Effector memory CD4-positive, alpha-beta T cell (primary cell): Measurements from ENCODE around the gene CNIH2.

Source experiments
- DNase-seq, 3 donors: peaks; one replicate each; pipeline ENCODE4 v3.0.0-alpha.2; 2020
- H3K27ac ChIP-seq: 2 replicates; pipeline ENCODE4 v1.7.0; 2013; ENCODE audit warnings: mild to moderate bottlenecking, low read length, moderate library complexity; ENCODE audit not compliant: insufficient read depth, poor library complexity, severe bottlenecking
- H3K27me3 ChIP-seq: replicated peaks from 2 replicates; pipeline ENCODE4 v1.7.0; 2013; ENCODE audit warnings: mild to moderate bottlenecking, low read length; ENCODE audit not compliant: insufficient read depth, control insufficient read depth, poor library complexity, severe bottlenecking
- H3K36me3 ChIP-seq: 2 replicates; pipeline ENCODE4 v1.7.0; 2013; ENCODE audit warnings: mild to moderate bottlenecking, low read length, moderate library complexity; ENCODE audit not compliant: control insufficient read depth, insufficient read depth
- H3K4me1 ChIP-seq: 2 replicates; pipeline ENCODE4 v1.7.0; 2013; ENCODE audit warnings: low read length, mild to moderate bottlenecking; ENCODE audit not compliant: control insufficient read depth, insufficient read depth, poor library complexity, severe bottlenecking
- H3K4me3 ChIP-seq: 2 replicates; pipeline ENCODE4 v1.7.0; 2013; ENCODE audit warnings: low read length, low read depth, mild to moderate bottlenecking; ENCODE audit not compliant: insufficient read depth, poor library complexity, severe bottlenecking
- H3K9me3 ChIP-seq: 2 replicates; pipeline ENCODE4 v1.7.0; 2013; ENCODE audit warnings: mild to moderate bottlenecking, low read length, moderate library complexity; ENCODE audit not compliant: control insufficient read depth
- total RNA-seq, 3 donors: gene quantifications; one replicate each; lab custom pipeline; 2026; lab: John Stamatoyannopoulos, UW

The CNIH2 gene
- 0.86 to 2.3 (median 1.9) reads per million in 3 donors for total RNA-seq

DNA sequence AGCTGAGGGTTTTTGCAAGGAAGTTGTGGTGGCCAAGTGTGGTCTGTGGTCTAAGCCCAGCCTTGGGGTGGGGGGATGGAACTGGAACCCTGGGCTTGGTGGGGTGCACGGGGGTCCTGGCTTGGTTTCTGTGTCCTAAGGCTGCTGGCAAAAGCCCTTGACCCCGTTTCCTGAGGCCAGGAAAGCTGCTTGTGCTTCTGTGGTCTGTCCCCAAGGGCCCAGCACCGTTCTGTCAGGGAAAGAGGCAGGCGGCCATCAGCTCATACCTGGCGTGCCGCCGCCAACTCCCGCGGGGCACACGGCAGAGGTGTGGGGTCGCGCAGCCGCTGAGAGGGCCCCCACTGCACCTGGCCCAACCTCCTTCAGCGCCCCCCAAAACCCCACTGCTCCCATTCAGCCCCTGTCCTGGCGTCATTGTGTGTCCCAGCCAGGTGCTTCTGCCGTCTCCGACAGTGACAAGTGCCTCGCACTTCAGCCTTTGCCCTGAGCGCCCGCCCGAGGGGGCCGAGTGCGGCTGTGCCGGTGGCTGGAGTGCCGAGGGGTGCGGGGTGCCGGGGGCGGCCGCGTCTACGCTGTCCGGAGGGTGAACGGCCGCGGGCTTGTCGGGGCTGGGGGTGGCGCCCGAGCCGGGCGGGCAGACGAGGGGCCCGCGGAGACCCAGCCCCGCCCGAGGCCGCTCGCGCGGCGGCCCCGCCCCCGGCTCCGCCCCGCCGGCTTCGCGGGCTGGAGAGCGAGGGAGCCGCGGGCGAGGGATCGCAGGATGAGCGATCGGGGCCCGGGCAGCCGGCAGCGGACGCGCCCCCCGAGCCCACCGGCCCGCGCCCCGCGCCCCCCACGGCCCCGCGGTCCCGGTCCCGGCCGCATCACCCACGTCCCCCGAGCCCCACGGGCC, at the start of gene CNIH2:
Gene CNIH2 (plus strand): TSS at position 705 of the 892 bp plus-strand sequence. CDS start 282 bp downstream, outside the sequence.
- peaks cover 24% of the 10 kb centered on the region for H3K4me1 ChIP-seq
- peak within 1 kb of the TSS; percentile 42 for H3K4me3 ChIP-seq
- peak within 1 kb of the TSS; percentile 67 for H3K27ac ChIP-seq
- DNase-seq: peak; percentile 27 to 50 (median 35)
- no peaks in the 10 kb centered on the region for H3K9me3 ChIP-seq
- H3K27me3 ChIP-seq: no peaks in the 10 kb centered on the region
- peaks cover 30% of the 10 kb centered on the region for H3K36me3 ChIP-seq

DNA sequence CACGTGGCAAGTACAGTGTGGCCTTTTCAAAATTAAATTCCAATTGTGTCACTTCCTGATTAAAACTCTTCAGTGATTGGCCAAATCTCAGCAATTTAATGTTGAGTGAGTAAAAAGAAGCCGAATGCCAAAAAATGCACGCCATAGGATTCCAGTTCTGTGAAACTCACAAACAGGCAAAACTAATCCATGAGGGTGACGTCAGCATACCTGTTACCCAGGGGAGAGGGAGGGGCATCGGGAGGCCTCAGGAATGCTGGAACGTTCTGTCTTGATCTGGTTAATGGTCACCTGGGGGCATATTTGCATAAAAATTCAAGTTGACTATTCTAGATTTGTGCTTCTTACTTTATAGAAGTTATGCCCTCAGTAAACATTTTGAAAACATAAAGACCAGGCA, 49.5 kb upstream of the CNIH2 start:
- Histone ChIP-seq H3K36me3 (peaks cover 63% of the 10 kb centered on the region), H3K27ac (no peak overlapping the region), H3K4me1 (no peaks in the 10 kb centered on the region), H3K27me3 (no peaks in the 10 kb centered on the region), H3K4me3 (no peak overlapping the region), H3K9me3 (no peaks in the 10 kb centered on the region)
- no peak for DNase-seq

DNA sequence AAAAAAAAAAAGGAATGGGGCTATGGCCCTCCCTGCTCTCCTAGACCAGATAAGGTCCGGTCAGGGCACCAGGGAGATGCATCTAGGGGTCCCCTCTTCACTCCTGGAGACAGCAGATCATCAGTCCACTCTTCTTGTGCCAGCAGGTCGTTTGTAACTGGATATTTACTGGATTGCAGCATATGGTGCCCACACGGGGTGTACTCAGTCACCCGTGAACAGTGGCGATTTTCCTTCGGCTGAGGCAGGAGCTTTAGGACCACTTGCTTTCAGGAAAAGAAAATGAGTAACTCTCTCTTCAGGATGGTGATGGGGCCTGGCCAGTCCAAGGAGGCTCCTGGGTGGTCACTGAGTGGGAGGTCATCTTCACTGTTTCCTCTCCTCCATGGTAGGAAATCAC, 47.8 kb upstream of the CNIH2 start:
- H3K27ac ChIP-seq: no peak overlapping the region
- H3K4me1 ChIP-seq: no peaks in the 10 kb centered on the region
- no peak for DNase-seq
- H3K9me3 ChIP-seq: no peaks in the 10 kb centered on the region
- H3K27me3 ChIP-seq: no peaks in the 10 kb centered on the region
- no peak overlapping the region for H3K4me3 ChIP-seq
- peaks cover 74% of the 10 kb centered on the region for H3K36me3 ChIP-seq

DNA sequence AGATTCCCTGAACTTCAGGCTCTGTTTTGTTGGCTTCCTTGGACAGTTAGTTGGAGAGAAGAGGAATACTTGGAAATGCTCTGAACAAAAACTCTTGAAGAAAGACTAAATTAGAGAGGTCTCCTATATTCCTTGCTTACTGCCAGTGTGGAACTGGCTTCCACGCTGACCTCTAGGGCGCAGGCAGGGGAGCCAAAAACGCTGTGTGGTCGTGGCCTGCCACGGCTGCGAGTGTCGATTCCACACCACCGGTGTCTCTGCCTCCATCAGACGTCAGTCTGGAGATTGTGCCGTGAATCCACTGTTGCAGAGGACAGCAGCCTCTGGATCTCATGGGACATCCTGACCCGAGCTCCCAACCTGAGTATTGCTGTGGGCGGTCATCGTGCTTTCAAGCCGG, 47.0 kb upstream of the CNIH2 start:
- Histone ChIP-seq H3K36me3 (peaks cover 81% of the 10 kb centered on the region), H3K27ac (no peak overlapping the region), H3K9me3 (no peaks in the 10 kb centered on the region), H3K4me1 (no peaks in the 10 kb centered on the region), H3K27me3 (no peaks in the 10 kb centered on the region), H3K4me3 (no peak overlapping the region)
- DNase-seq: no peak

DNA sequence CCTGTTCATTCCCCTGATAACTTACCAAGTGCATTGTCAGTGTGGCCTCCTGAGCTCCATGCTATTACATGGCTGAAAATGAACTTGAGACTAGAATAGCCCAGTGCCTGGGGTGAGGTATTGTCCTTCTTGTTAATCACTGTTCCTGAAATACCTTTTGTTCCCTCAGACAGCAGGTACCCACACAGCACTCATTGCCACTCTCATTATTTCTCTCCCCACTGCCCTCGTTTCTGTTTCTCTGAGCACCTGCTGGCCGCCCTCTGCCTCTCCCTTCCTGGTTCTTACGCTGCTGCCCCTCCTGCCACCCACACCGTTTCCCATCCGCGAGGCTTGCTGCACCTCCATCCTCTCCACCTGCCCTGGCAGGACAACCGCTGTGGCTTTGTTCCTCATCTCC, 46.4 kb upstream of the CNIH2 start:
- no peaks in the 10 kb centered on the region for H3K4me1 ChIP-seq
- peaks cover 87% of the 10 kb centered on the region for H3K36me3 ChIP-seq
- H3K27ac ChIP-seq: no peak overlapping the region
- no peak overlapping the region for H3K4me3 ChIP-seq
- no peak for DNase-seq
- no peaks in the 10 kb centered on the region for H3K9me3 ChIP-seq
- H3K27me3 ChIP-seq: no peaks in the 10 kb centered on the region

DNA sequence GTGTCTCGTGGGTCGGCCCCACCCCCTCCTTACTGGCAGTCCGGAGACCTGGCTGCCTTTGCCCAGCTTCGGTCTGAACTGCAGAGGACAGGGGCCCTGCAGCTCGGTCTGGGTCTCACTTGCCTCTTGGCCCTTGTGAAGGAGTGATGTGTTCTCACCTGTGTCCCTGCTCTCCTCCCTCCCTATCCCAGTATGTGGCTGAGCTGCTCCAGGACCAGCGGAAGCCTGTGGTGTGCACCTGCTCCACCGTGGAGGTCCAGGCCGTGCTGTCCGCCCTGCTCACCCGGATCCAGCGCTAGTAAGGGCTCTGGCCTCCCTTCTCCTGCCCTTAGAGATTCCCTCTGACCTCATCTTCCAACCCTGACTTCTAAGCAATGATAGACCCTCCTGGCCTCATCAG, 45.2 kb upstream of the CNIH2 start:
- no peak overlapping the region for H3K4me3 ChIP-seq
- H3K27me3 ChIP-seq: no peaks in the 10 kb centered on the region
- no peak for DNase-seq
- no peaks in the 10 kb centered on the region for H3K9me3 ChIP-seq
- H3K27ac ChIP-seq: no peak overlapping the region
- H3K36me3 ChIP-seq: peaks cover 78% of the 10 kb centered on the region
- H3K4me1 ChIP-seq: no peaks in the 10 kb centered on the region

DNA sequence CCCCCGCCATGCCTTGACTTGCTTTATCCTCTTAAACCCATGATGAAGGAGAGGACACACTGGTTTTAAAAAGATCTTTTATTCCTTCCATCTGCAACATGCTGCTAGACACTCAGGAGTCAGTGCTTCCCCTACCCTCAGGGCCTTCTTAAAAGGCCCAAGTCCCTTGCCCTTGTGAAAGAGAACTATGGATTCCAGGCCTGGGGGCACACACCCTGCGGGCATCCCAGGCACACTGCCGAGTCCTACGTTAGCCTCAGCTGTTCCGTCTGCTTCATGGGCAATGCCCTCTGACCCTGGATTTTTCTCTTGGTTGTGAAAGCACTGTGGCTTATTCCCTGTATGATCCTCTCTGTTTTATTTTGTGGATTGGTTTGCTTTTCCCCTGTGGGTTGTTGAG, 44.7 kb upstream of the CNIH2 start:
- Histone ChIP-seq H3K36me3 (peaks cover 76% of the 10 kb centered on the region), H3K4me3 (no peak overlapping the region), H3K27me3 (no peaks in the 10 kb centered on the region), H3K27ac (no peak overlapping the region), H3K4me1 (no peaks in the 10 kb centered on the region), H3K9me3 (no peaks in the 10 kb centered on the region)
- DNase-seq: no peak

DNA sequence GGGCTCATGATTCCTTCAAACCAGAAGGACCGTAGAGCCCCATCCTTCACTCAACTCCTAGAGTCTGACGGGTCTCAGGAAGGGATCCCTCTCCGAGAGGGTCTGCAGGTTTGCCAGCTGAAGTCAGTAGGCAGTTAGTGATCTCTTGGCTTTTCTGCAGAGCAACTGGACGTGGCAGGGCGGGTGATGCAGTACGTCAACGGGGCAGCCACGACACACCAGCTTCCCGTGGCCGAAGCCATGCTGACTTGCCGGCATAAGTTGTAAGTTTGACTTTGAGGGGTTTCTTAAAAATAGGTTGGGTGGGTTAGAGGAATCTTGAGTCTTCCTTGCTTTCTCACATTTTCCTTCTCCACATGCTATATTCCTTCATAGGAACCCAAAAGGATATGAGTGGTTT, 42.8 kb upstream of the CNIH2 start:
- Histone ChIP-seq H3K36me3 (peaks cover 87% of the 10 kb centered on the region), H3K4me1 (no peaks in the 10 kb centered on the region), H3K27me3 (no peaks in the 10 kb centered on the region), H3K4me3 (no peak overlapping the region), H3K27ac (no peak overlapping the region), H3K9me3 (no peaks in the 10 kb centered on the region)
- no peak for DNase-seq

DNA sequence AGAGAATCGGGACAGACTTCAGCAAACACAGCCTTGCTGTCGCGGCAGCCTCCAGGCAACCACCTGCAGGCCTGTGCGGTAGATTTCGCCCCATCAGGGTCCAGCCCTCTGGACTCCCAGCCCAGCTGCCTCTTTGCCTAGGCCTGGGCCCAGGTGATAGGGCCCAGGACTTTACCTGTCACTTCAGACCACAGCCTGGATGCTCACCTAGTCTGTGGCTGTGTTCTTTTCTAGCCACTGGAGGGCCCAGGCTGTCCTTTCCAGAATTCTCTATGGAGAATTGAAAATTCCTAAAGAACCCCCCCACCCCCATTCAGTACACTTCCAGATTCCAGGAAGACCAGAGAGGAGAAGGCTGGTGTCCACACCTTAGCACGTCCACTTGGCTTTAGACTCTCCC, 40.1 kb upstream of the CNIH2 start:
- Histone ChIP-seq H3K27me3 (no peaks in the 10 kb centered on the region), H3K36me3 (peaks cover 87% of the 10 kb centered on the region), H3K4me1 (no peaks in the 10 kb centered on the region), H3K27ac (no peak overlapping the region), H3K4me3 (no peak overlapping the region), H3K9me3 (no peaks in the 10 kb centered on the region)
- no peak for DNase-seq

DNA sequence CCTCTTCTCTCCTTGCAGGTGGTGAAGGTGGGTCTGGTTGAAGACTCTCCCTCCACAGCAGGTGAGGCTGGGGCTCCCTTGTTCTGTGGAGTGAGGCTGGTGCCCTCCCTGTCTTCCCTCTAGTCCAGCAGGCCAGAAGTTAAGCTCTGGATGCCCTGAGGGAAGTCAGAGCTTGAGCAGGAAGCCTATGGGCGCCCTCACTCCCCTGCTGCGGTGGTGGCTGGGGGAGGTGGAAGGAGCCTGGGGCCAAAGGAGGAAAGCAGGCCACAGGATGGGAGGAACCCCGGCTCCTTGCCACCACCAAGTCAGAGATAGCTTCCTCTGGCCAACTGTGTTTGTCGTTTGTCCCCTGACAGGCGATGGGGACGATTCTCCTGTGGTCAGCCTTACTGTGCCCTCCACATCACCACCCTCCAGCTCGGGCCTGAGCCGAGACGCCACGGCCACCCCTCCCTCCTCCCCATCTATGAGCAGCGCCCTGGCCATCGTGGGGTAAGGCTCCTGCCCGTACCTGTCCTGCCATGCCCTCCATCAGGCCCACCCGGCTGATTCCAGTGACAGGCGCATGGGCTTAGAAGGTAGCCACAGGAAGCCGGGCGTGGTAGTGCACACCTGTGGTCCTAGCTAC, 39.1 kb upstream of the CNIH2 start:
- no peaks in the 10 kb centered on the region for H3K27me3 ChIP-seq
- no peak for DNase-seq
- no peak overlapping the region for H3K27ac ChIP-seq
- H3K36me3 ChIP-seq: peaks cover 87% of the 10 kb centered on the region
- no peaks in the 10 kb centered on the region for H3K9me3 ChIP-seq
- H3K4me1 ChIP-seq: no peaks in the 10 kb centered on the region
- no peak overlapping the region for H3K4me3 ChIP-seq
